Neuronal stem cell (in vitro differentiated cells): ENCODE results near the gene AKAP7.

Experiments used
- DNase-seq: peaks from one replicate; pipeline ENCODE4 v3.0.0-alpha.2; 2013; ENCODE audit warnings: low spot score
- H2AFZ ChIP-seq: one replicate; pipeline ENCODE4 v1.6.1; 2013; ENCODE audit warnings: mild to moderate bottlenecking, low read length, inconsistent platforms
- H2AK5ac ChIP-seq: 2 replicates; pipeline ENCODE4 v1.6.1; 2013; ENCODE audit warnings: low read depth, mild to moderate bottlenecking, inconsistent platforms, low read length, moderate library complexity, mixed read lengths
- H2BK120ac ChIP-seq: 2 replicates; pipeline ENCODE4 v1.6.1; 2013; ENCODE audit warnings: low read depth, mild to moderate bottlenecking, inconsistent platforms, low read length, moderate library complexity, mixed read lengths
- H2BK12ac ChIP-seq: one replicate; pipeline ENCODE4 v1.6.1; 2013; ENCODE audit warnings: low read length, inconsistent platforms
- H2BK15ac ChIP-seq: 2 replicates; pipeline ENCODE4 v1.6.1; 2013; ENCODE audit warnings: mild to moderate bottlenecking, low read length, inconsistent platforms, mixed read lengths
- H2BK5ac ChIP-seq: one replicate; pipeline ENCODE4 v1.6.1; 2013; ENCODE audit warnings: inconsistent platforms, mild to moderate bottlenecking, low read length, moderate library complexity
- H3K14ac ChIP-seq: one replicate; pipeline ENCODE4 v1.6.1; 2013; ENCODE audit warnings: low read length, inconsistent platforms
- H3K18ac ChIP-seq: 2 replicates; pipeline ENCODE4 v1.6.1; 2013; ENCODE audit warnings: low read length, inconsistent platforms
- H3K23ac ChIP-seq: 2 replicates; pipeline ENCODE4 v1.6.1; 2013; ENCODE audit warnings: low read depth, mild to moderate bottlenecking, mixed read lengths, low read length, inconsistent platforms; ENCODE audit not compliant: poor library complexity
- H3K27ac ChIP-seq: replicated peaks from 3 replicates; pipeline ENCODE4 v1.5.1; 2013; ENCODE audit warnings: low read length, inconsistent platforms
- H3K27me3 ChIP-seq, 3 experiments: 2 replicates each; pipeline ENCODE4 v1.6.1; 2013; ENCODE audit warnings: low read length in 3 of 3, mild to moderate bottlenecking in 2 of 3, inconsistent platforms in 1 of 3, low read depth in 1 of 3, mixed read lengths in 1 of 3, moderate library complexity in 1 of 3; ENCODE audit not compliant: control insufficient read depth in 3 of 3, insufficient read depth in 3 of 3
- H3K36me3 ChIP-seq, 2 donors: replicated peaks in 1 of 2; 2 replicates each; pipeline ENCODE4 v1.6.1; 2013; ENCODE audit warnings: low read length in 2 of 2; ENCODE audit not compliant: control insufficient read depth in 2 of 2, insufficient read depth in 2 of 2
- H3K4ac ChIP-seq: 2 replicates; pipeline ENCODE4 v1.6.1; 2013; ENCODE audit warnings: inconsistent platforms, mild to moderate bottlenecking, low read length, moderate library complexity
- H3K4me1 ChIP-seq, 2 donors: 1 replicate in 1 of 2; 2 replicates in 1 of 2; pipeline ENCODE4 v1.6.1; 2013; ENCODE audit warnings: low read length in 2 of 2, low read depth in 1 of 2; ENCODE audit not compliant: control insufficient read depth in 2 of 2, insufficient read depth in 1 of 2
- H3K4me2 ChIP-seq: one replicate; pipeline ENCODE4 v1.6.1; 2013; ENCODE audit warnings: mild to moderate bottlenecking, low read length, inconsistent platforms; ENCODE audit not compliant: insufficient read depth, poor library complexity, severe bottlenecking
- H3K4me3 ChIP-seq, 2 donors: 2 replicates each; pipeline ENCODE4 v1.5.1; 2013; ENCODE audit warnings: low read length in 2 of 2, mild to moderate bottlenecking in 2 of 2, inconsistent platforms in 1 of 2, moderate library complexity in 1 of 2
- H3K79me1 ChIP-seq: one replicate; pipeline ENCODE4 v1.6.1; 2013; ENCODE audit warnings: low read depth, mild to moderate bottlenecking, inconsistent platforms, low read length, moderate library complexity
- H3K9ac ChIP-seq: one replicate; pipeline ENCODE4 v1.6.1; 2013; ENCODE audit warnings: mild to moderate bottlenecking, low read depth, low read length, inconsistent platforms; ENCODE audit not compliant: poor library complexity
- H3K9me3 ChIP-seq, 2 donors: replicated peaks in 1 of 2; 2 replicates each; pipeline versions ENCODE3 to v1.6.1; 2013; ENCODE audit warnings: low read length in 2 of 2, mild to moderate bottlenecking in 2 of 2, inconsistent platforms in 1 of 2, low read depth in 1 of 2, mixed read lengths in 1 of 2, moderate library complexity in 1 of 2; ENCODE audit not compliant: control insufficient read depth in 2 of 2, insufficient read depth in 1 of 2
- H4K8ac ChIP-seq: one replicate; pipeline ENCODE4 v1.6.1; 2013; ENCODE audit warnings: low read depth, mild to moderate bottlenecking, inconsistent platforms, low read length, moderate library complexity
- H4K91ac ChIP-seq: one replicate; pipeline ENCODE4 v1.6.1; 2013; ENCODE audit warnings: low read length, low read depth, mild to moderate bottlenecking, inconsistent platforms; ENCODE audit not compliant: poor library complexity
- WGBS, 2 donors: extraction: QIAGEN DNeasy Blood & Tissue Kit; methylation state at CpG; one replicate each; pipeline ENCODE4 v1.1.7; 2013; ENCODE audit warnings: missing lambda C conversion rate in 2 of 2, mixed read lengths in 1 of 2; ENCODE audit not compliant: insufficient read length in 2 of 2, insufficient replicate concordance in 1 of 2; ENCODE audit errors: extremely low coverage in 2 of 2; 5-methylcytosine and 5-hydroxymethylcytosine counted together

AKAP7 gene

DNA sequence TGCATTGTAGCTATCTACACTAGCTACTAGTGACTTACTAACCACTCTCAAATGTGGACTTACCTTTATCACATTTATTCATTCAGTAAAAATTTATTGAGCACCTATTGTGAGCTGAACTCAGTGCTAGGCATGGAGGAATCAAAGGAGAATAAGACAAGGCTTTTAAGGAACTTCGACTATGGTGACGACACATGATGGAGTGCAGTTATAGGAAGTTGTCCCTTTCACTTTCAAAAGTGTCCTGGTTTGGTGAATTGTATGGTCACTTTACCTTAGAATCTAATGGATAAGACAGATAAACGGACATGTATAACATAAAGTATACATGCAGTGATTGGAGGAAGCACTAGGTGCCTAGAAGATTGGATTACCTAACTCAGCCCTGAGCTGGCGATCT lies 4.3 kb downstream of the AKAP7 start:
- no peak overlapping the region for H2AFZ ChIP-seq
- H2AK5ac ChIP-seq, result no peak overlapping the region
- no peak overlapping the region for H4K8ac ChIP-seq
- WGBS, 2 donors, result no CpG with 5 or more reads among the region's 4 CpGs
- no peak overlapping the region for H3K27ac ChIP-seq
- no peak overlapping the region for H3K14ac ChIP-seq
- H3K18ac ChIP-seq, result no peak overlapping the region
- no peaks in the 10 kb centered on the region for H3K79me1 ChIP-seq
- no peak overlapping the region for H3K4me2 ChIP-seq
- H4K91ac ChIP-seq, result no peak overlapping the region
- no peak overlapping the region for H2BK15ac ChIP-seq
- H3K27me3 ChIP-seq, result no peaks in the 10 kb centered on the region
- no peak overlapping the region for H3K9ac ChIP-seq
- H2BK12ac ChIP-seq, result no peak overlapping the region
- no peak for DNase-seq
- no peak overlapping the region for H2BK120ac ChIP-seq
- H2BK5ac ChIP-seq, result no peak overlapping the region
- peaks cover 0 to 5% of the 10 kb centered on the region in 2 donors for H3K4me1 ChIP-seq
- no peak overlapping the region for H3K4me3 ChIP-seq
- H3K4ac ChIP-seq, result no peak overlapping the region
- H3K9me3 ChIP-seq, result peaks cover 0 to 10% of the 10 kb centered on the region in 2 donors
- no peaks in the 10 kb centered on the region for H3K36me3 ChIP-seq
- H3K23ac ChIP-seq, result no peak overlapping the region

DNA sequence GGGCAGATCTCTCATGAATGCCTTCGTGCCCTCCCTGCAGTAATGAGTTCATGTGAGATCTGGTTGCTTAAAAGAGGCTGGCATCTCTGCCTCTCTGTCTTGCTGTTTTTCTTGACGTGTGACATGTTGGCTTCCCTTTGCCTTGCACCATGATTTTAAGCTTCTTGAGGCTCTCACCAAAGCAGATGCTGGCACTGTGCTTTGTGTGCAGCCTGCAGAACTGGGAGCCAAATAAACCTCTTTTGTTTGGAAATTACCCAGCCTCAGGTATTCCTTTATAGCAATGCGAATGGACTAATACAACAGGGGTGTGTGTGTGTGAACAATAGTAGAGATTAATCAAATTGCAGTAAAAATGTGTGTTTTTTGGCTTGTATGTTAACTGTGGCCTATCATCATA lies 8.1 kb downstream of the AKAP7 start:
- Histone ChIP-seq H3K36me3 (no peaks in the 10 kb centered on the region), H2BK5ac (no peak overlapping the region), H4K91ac (no peak overlapping the region), H3K9ac (no peak overlapping the region), H3K14ac (no peak overlapping the region), H3K4me2 (no peak overlapping the region), H3K4me1 (no peaks in the 10 kb centered on the region), H3K27ac (no peak overlapping the region), H3K27me3 (no peaks in the 10 kb centered on the region), H3K9me3 (peaks cover 0 to 7% of the 10 kb centered on the region in 2 donors), H2BK15ac (no peak overlapping the region), H2BK12ac (no peak overlapping the region), H3K79me1 (peaks cover 1% of the 10 kb centered on the region), H2AK5ac (no peak overlapping the region), H2BK120ac (no peak overlapping the region), H3K4ac (no peak overlapping the region), H4K8ac (no peak overlapping the region), H3K23ac (no peak overlapping the region), H2AFZ (no peak overlapping the region), H3K4me3 (no peak overlapping the region), H3K18ac (no peak overlapping the region)
- DNase-seq, result no peak
- WGBS, 2 donors, result no CpG with 5 or more reads among the region's 3 CpGs

DNA sequence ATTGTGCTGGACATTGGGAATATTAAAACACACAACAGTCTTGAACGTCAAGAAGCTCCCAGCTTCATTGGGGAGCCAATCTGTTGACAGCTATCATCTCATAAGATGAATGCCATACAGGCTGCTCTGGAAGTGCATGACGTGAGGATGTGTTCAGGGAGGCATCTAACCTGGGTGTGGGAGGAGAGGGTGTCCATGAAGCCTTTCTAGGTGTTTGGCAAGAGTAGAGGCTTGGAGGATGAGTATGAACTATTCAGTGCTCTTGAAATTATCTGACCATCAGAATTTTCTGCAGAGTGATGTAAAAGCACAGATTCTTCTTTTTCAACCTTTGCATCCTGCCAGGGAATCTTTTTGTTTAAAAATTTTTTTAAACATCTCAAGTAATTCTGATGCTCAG lies 11.6 kb downstream of the AKAP7 start:
- Histone ChIP-seq H2AK5ac (no peak overlapping the region), H2BK12ac (no peak overlapping the region), H3K23ac (no peak overlapping the region), H3K4ac (no peak overlapping the region), H2BK5ac (no peak overlapping the region), H3K9me3 (peaks cover 0 to 6% of the 10 kb centered on the region in 2 donors), H3K27ac (no peak overlapping the region), H4K8ac (no peak overlapping the region), H3K36me3 (no peaks in the 10 kb centered on the region), H4K91ac (no peak overlapping the region), H2BK120ac (no peak overlapping the region), H3K4me2 (no peak overlapping the region), H3K4me1 (no peaks in the 10 kb centered on the region), H3K14ac (no peak overlapping the region), H3K18ac (no peak overlapping the region), H3K4me3 (no peak overlapping the region), H2AFZ (no peak overlapping the region), H3K79me1 (peaks cover 1% of the 10 kb centered on the region), H3K9ac (no peak overlapping the region), H3K27me3 (no peaks in the 10 kb centered on the region), H2BK15ac (no peak overlapping the region)
- no peak for DNase-seq
- no CpG with 5 or more reads among the region's 2 CpGs for WGBS, 2 donors

DNA sequence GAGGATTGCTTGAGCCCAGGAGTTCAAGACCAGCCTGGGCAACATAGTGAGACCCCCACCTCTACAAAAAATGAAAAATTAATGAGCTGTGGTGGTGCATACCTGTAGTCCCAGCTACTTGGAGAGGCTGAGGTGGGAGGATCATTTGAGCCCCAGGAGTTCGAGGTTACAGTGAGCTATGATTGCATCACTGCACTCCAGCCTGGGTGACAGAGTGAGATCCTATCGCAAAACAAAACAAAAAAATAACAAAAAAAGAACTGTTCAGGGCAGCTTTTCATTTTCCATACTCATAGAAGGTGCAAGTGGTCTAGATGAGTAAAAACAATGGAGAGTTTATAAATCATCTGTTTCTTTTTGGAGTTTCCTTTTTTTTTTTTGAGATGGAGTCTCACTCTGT lies 21.1 kb downstream of the AKAP7 start:
- Histone ChIP-seq H3K36me3 (no peaks in the 10 kb centered on the region), H3K79me1 (no peaks in the 10 kb centered on the region), H2AK5ac (no peak overlapping the region), H3K9ac (no peak overlapping the region), H3K27me3 (no peaks in the 10 kb centered on the region), H2BK15ac (no peak overlapping the region), H3K18ac (no peak overlapping the region), H3K23ac (no peak overlapping the region), H3K4me1 (no peaks in the 10 kb centered on the region), H2BK5ac (no peak overlapping the region), H2AFZ (no peak overlapping the region), H3K9me3 (no peaks in the 10 kb centered on the region), H3K27ac (no peak overlapping the region), H2BK120ac (no peak overlapping the region), H3K4ac (no peak overlapping the region), H4K8ac (no peak overlapping the region), H4K91ac (no peak overlapping the region), H3K14ac (no peak overlapping the region), H3K4me2 (no peak overlapping the region), H3K4me3 (no peak overlapping the region), H2BK12ac (no peak overlapping the region)
- no CpG with 5 or more reads among the region's 2 CpGs for WGBS, 2 donors
- no peak for DNase-seq
